Endodermal cell (in vitro differentiated cells): ENCODE results near the gene MRPL45. TPM values are rescaled to one million over a fixed set of nuclear protein-coding genes. Genes with fewer than 3 reads are reported as not detected.
"Not testable (repeated sequence)": the region's sequence is repeated elsewhere in the genome, so short reads cannot be mapped to it uniquely, and the experiment has no call there.

Experiments
- DNase-seq: peaks from one replicate; pipeline ENCODE4 v3.0.0-alpha.2; 2017
- H3K27ac ChIP-seq: 2 replicates; pipeline ENCODE4 v1.5.1; 2013; ENCODE audit warnings: mild to moderate bottlenecking, low read depth, low read length, moderate library complexity
- H3K27me3 ChIP-seq: 2 replicates; pipeline ENCODE4 v1.6.1; 2013; ENCODE audit warnings: mild to moderate bottlenecking, low read length, moderate library complexity; ENCODE audit not compliant: insufficient read depth, control insufficient read depth, poor library complexity, severe bottlenecking
- H3K36me3 ChIP-seq: 2 replicates; pipeline ENCODE4 v1.7.0; 2013; ENCODE audit warnings: mild to moderate bottlenecking, low read length, moderate library complexity; ENCODE audit not compliant: control insufficient read depth, insufficient read depth
- H3K4me1 ChIP-seq: one replicate; pipeline ENCODE4 v1.7.0; 2013; ENCODE audit warnings: low read length; ENCODE audit not compliant: control insufficient read depth, insufficient read depth
- H3K4me3 ChIP-seq: 2 replicates; pipeline ENCODE4 v1.5.1; 2013; ENCODE audit warnings: mild to moderate bottlenecking, low read length, moderate library complexity
- H3K9ac ChIP-seq: 2 replicates; pipeline ENCODE4 v1.6.1; 2013; ENCODE audit warnings: mild to moderate bottlenecking, low read length, moderate library complexity; ENCODE audit not compliant: poor library complexity, severe bottlenecking; ENCODE audit errors: extremely low read depth
- H3K9me3 ChIP-seq: 2 replicates; pipeline ENCODE4 v1.6.1; 2013; ENCODE audit warnings: mild to moderate bottlenecking, low read length, moderate library complexity; ENCODE audit not compliant: control insufficient read depth
- H3K27ac Mint-ChIP-seq: 2 replicates; pipeline ENCODE4 v1.8.0; 2020; ENCODE audit warnings: mixed read lengths
- H3K27me3 Mint-ChIP-seq: 2 replicates; pipeline ENCODE4 v1.8.0; 2021; ENCODE audit warnings: mild to moderate bottlenecking, mixed read lengths; ENCODE audit not compliant: insufficient read depth
- H3K36me3 Mint-ChIP-seq: 2 replicates; pipeline ENCODE4 v1.8.0; 2020; ENCODE audit warnings: low read depth, mixed read lengths
- H3K4me1 Mint-ChIP-seq: 2 replicates; pipeline ENCODE4 v1.8.0; 2020; ENCODE audit warnings: mixed read lengths
- H3K4me3 Mint-ChIP-seq: 2 replicates; pipeline ENCODE4 v1.8.0; 2020; ENCODE audit warnings: mild to moderate bottlenecking, moderate library complexity, mixed read lengths
- H3K9me3 Mint-ChIP-seq: 2 replicates; pipeline ENCODE4 v1.8.0; 2020; ENCODE audit warnings: mild to moderate bottlenecking, mixed read lengths
- WGBS, 2 experiments: methylation state at CpG; one replicate each; pipeline versions ENCODE4 v1.1.5 to v1.1.7; 2013; ENCODE audit warnings: missing lambda C conversion rate in 2 of 2, mixed read lengths in 1 of 2; ENCODE audit not compliant: insufficient coverage in 1 of 2, insufficient read length in 1 of 2; 5-methylcytosine and 5-hydroxymethylcytosine counted together
- total RNA-seq, 2 donors: library from RNA; stranded (reverse); fragmentation: NEBNext Ultra II Directional in 1 of 2; extraction: Animal tissue kit (Norgen Biotek cat#: 25700) in 1 of 2; gene quantifications; 2 replicates in 1 of 2; 3 replicates in 1 of 2; pipeline ENCODE4 v1.2.1, GENCODE V29; 2021
- TF ChIP-seq, protein P1 (sequence below): fragments of 200-600 bp; sonication (generic); conservative IDR thresholded peaks from 2 replicates; pipeline ENCODE4 v1.5.0; 2021; ENCODE audit warnings: antibody characterized with exemption, mild to moderate bottlenecking

MRPL45 gene
- total RNA-seq, 2 donors from 2014 or later: 48.8 to 51.9 TPM

DNA sequence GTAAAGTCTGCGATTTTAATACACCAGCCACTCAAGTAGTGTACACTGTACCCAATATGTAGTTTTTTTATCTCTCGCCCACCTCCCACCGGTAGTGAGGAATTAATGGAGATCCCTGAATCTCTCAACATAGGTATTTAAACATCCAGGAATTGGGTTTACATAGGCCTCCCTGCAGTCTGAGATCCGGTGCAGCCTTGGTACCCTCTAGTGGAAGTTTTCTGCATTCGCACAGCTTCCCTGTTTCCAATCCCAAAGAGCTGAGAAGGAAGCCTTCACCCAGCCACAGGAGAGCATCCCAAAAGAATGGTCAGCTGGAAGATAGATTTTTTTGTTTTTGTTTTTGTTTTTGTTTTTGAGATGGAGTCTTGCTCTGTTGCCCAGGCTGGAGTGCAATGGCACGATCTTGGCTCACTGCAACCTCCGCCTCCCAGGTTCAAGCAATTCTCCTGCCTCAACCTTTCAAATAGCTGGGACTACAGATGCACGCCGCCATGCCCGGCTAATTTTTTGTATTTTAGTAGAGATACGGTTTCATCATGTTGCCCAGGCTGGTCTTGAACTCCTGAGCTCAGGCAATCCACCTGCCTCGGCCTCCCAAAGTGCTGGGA lies 8.6 kb upstream of the MRPL45 start:
- H3K9me3 ChIP-seq, H3K36me3 ChIP-seq, H3K36me3 Mint-ChIP-seq, H3K4me1 Mint-ChIP-seq, H3K9me3 Mint-ChIP-seq, H3K27me3 Mint-ChIP-seq, H3K4me1 ChIP-seq, H3K27me3 ChIP-seq, H3K4me3 Mint-ChIP-seq, H3K4me3 ChIP-seq, H3K27ac Mint-ChIP-seq, H3K27ac ChIP-seq, H3K9ac ChIP-seq: not testable (repeated sequence)
- TF ChIP-seq, protein P1, sequence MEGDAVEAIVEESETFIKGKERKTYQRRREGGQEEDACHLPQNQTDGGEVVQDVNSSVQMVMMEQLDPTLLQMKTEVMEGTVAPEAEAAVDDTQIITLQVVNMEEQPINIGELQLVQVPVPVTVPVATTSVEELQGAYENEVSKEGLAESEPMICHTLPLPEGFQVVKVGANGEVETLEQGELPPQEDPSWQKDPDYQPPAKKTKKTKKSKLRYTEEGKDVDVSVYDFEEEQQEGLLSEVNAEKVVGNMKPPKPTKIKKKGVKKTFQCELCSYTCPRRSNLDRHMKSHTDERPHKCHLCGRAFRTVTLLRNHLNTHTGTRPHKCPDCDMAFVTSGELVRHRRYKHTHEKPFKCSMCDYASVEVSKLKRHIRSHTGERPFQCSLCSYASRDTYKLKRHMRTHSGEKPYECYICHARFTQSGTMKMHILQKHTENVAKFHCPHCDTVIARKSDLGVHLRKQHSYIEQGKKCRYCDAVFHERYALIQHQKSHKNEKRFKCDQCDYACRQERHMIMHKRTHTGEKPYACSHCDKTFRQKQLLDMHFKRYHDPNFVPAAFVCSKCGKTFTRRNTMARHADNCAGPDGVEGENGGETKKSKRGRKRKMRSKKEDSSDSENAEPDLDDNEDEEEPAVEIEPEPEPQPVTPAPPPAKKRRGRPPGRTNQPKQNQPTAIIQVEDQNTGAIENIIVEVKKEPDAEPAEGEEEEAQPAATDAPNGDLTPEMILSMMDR: peak; percentile 65
- peak; percentile 70 for DNase-seq
- 40 to 69% methylated on average over 1 to 8 of the region's 12 CpGs for WGBS, 2 experiments

DNA sequence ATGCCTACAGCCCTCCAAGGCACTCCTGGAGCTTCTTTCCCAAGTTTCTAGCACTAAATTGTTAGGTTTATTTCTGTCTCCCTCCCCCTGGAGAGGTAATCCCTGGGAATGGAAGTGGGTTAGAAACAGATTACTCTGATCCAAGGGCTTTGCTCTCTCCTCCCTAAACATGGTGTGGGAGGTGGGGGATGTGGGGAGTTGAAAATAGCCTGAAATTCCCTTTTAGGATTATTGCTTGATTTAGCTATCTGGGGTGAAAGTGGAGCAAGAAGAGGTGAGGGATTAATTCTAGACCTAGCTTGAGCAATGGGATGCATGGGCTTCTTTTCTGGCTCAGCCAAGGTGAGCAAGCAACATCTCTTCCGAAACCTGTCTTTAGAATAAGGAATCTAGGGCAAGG lies 7.2 kb upstream of the MRPL45 start:
- not testable (repeated sequence) for H3K4me1 ChIP-seq, H3K9ac ChIP-seq, H3K4me3 Mint-ChIP-seq, H3K36me3 Mint-ChIP-seq, H3K4me3 ChIP-seq, H3K36me3 ChIP-seq, H3K27ac Mint-ChIP-seq, H3K4me1 Mint-ChIP-seq, H3K27me3 ChIP-seq, H3K9me3 Mint-ChIP-seq, H3K9me3 ChIP-seq, H3K27me3 Mint-ChIP-seq, H3K27ac ChIP-seq
- DNase-seq: peak; percentile 17
- WGBS, 2 experiments: 79 to 100% methylated on average over 1 of the region's 1 CpG

DNA sequence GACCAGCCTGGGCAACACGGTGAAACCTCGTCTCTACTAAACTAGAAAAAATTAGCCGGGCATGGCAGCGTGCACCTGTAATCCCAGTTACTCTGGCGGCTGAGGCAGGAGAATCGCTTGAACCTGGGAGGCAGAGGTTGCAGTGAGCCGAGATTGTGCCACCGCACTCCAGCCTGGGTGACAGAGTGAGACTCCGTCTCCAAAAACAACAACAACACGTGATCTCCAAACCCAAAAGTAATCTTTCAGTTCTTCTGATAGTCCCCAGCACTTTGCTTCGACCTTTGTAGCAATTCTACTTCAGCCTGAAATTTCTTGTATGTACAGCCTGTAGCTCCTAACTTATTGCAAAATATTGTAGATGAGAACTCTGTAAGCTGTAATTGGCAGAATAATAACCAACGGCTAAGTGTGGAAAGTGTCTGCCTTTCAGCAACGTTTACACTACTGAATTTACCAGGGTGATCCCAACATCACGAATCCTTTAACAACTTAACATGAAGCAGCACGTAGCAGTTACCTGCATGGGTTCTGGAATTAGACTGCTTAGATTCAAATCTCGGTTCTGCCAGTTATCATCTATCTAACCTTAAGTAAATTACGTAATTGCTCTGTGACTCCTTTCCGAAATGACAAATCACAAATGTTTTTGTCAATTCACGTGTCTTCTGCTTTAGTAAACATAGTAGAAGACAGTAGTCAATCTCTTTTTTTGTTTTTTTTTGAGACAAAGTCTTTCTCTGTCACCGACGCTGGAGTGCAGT lies 1.2 kb upstream of the MRPL45 start:
- H3K9me3 ChIP-seq, H3K4me1 ChIP-seq, H3K36me3 Mint-ChIP-seq, H3K4me3 ChIP-seq, H3K27ac Mint-ChIP-seq, H3K4me1 Mint-ChIP-seq, H3K27me3 Mint-ChIP-seq, H3K36me3 ChIP-seq, H3K27me3 ChIP-seq, DNase-seq, H3K27ac ChIP-seq, H3K9ac ChIP-seq, H3K9me3 Mint-ChIP-seq: not testable (repeated sequence)
- H3K4me3 Mint-ChIP-seq: peak overlapping the region; percentile 93
- WGBS, 2 experiments: 94 to 96% methylated on average over 14 to 17 of the region's 21 CpGs

DNA sequence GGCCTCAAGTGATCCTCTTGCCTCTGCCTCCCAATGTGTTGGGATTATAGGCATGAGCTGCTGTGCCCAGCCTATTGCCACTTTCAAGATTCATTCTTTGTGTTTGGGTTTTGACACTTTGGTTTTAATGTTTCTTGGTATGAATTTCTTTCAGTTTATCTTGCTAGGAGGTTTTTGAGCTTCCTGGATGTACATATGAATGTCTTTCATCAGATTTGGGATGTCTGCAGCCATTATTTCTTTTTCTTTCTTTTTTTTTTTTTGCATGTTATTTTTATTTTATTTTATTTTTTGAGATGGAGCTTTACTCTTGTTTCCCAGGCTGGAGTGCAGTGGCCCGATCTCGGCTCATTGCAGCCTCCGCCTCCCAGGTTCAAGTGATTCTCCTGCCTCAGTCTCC lies 18.5 kb downstream of the MRPL45 start:
- TF ChIP-seq, protein P1: no peak
- Histone ChIP-seq H3K9ac (no peak overlapping the region), H3K36me3 (peaks cover 33% of the 10 kb centered on the region), H3K27ac (no peak overlapping the region), H3K9me3 (no peaks in the 10 kb centered on the region), H3K4me3 (no peak overlapping the region), H3K4me1 (no peaks in the 10 kb centered on the region), H3K27me3 (no peaks in the 10 kb centered on the region)
- Mint-ChIP-seq H3K27ac (no peak overlapping the region), H3K4me1 (no peaks in the 10 kb centered on the region), H3K27me3 (no peaks in the 10 kb centered on the region), H3K9me3 (no peaks in the 10 kb centered on the region), H3K4me3 (no peak overlapping the region), H3K36me3 (peaks cover 45% of the 10 kb centered on the region)
- 63 to 67% methylated on average over 3 of the region's 3 CpGs for WGBS, 2 experiments
- DNase-seq: no peak
